GM21381 (cell line): ENCODE measurements around the gene ADGRG2.
"Not testable (repeated sequence)": the region's sequence is repeated elsewhere in the genome, so short reads cannot be mapped to it uniquely, and the experiment has no call there.

ENCODE experiments used
- ATAC-seq: cut with Tn5 transposase; IDR thresholded peaks from one replicate; pipeline ENCODE4 v1.9.1; 2021; ENCODE audit warnings: mild to moderate bottlenecking, moderate library complexity; ENCODE audit not compliant: unreplicated experiment

The ADGRG2 gene

DNA sequence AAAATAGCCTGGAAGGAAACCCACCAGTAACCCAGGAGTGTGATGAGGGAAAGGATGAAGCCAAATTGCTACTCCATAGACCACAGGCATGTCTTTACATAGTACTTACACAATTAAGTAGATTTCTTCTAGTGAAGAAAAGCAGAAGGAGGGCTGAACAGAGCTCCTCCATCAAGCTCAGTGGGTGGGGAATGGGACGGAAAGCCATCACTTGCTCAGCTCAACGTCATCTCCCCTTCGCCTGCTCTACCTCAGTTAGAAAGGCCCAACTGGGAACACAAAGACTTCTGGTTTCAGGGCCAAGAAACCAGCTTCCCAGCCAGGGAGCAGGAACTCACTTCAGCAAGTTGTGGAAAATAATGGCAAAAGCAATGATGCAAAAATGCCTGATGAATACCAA is 36.6 kb downstream of the ADGRG2 start:
- no peak for ATAC-seq

DNA sequence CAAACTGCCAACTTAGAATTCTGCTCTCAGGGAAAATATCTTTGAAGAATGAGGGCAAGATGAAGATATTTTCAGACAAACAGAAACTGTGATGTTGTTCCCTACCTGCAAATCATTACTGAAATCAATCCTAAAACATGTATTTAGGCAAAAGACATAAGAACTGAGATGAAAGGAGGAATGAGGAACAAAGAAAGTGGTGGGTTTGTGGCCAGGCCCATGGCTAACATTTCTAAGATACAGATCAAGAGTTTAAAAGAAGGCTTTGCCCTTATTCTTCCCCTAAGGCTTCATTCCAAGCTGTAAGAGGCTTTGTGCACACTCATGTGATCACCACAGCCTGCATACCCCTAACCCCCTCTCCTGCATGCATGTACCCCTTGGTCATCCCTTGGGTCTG is 46.5 kb downstream of the ADGRG2 start:
- no peak for ATAC-seq

DNA sequence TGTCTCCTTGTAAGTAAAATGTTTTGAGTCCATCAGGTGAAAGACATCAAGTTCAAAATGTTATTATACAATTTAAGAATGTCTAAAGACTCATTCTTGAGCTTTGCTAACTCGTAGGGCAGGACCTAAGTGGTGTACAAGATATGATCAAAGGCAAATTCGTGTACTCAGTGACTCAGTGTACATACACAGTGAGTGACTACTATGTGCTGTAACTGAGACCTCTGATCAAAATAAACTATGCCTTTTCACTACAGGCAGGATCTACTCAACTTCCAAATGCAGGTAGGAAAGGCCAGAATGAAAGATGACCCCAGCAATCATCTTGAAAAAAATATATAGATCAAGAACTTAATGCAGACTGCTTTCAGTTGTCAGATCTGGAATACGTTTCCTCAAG is 49.9 kb downstream of the ADGRG2 start:
- ATAC-seq: no peak

DNA sequence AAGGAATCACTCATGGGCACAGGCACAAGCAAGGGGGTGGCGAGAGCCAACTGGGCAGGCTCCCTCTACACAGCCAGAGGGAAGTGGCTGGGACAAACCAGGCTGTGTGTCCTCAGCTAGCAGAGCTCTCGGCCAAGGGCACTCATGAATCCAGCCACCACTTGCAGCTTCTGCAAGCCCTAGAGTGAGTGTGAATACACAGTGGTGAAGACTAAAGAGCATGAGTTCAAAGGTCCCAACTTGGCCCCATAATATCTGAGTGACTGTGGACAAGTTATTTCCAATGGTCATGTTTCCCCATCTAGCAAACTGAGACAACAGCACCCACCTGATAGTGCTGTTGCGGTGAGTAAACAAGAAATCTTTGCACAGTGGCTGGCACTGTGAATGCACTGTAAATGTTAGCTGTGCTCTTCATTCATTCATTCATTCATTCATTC is 51.7 kb downstream of the ADGRG2 start:
- ATAC-seq: no peak

DNA sequence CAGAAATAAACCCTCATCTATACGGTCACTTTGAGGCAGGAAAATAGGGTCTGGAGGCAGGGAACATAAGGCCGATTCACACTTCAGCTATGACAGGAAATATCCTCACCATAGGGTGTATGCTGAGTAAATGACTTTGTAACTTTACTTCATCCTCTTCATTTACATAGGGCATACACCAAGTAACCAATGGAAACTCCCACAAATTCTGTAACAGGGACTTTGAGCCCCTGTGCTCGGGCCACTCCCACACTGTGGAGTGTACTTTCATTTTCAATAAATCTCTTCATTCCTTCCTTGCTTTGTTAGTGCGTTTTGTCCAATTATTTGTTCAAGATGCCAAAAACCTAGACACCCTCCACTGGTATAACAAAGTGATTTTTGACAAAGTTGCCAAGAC is 55.3 kb downstream of the ADGRG2 start:
- not testable (repeated sequence) for ATAC-seq

DNA sequence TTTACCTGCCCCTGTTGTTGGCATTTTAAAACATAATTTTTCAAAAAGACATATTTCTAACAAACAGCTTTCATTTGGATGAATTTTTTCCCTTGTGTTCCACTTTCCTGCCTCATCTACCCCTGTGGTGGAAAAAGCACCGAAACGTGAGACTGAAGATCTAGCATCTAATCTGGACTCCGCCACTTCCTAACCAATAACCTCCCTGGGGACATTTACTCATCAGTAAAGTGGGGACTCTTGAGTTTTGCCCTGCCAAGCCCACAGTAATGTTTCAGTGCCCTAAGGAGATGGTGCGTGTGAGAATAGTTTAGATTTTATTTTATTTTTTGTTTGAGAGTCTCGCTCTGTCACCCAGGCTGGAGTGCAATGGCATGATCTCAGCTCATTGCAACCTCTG is 56.7 kb downstream of the ADGRG2 start:
- no peak for ATAC-seq

DNA sequence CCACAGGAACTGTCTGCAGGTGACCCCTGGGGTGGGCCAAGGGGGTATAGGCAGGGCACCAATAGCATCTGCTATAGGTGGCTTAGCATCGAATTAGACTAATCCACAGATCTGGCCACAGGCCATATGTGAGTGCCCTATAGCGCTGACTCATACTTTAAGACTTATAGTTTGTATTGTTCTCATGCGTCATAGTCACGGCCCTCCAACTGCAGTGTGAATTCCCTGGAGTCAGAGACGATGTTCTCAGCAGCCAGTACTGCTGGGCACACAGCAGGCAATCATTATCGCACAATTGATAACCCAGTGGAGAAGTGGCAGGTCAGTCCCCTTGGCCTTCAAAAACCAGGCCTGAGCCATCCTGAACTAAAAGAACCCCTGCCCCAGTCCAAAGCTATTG is 58.1 kb downstream of the ADGRG2 start:
- ATAC-seq: no peak

DNA sequence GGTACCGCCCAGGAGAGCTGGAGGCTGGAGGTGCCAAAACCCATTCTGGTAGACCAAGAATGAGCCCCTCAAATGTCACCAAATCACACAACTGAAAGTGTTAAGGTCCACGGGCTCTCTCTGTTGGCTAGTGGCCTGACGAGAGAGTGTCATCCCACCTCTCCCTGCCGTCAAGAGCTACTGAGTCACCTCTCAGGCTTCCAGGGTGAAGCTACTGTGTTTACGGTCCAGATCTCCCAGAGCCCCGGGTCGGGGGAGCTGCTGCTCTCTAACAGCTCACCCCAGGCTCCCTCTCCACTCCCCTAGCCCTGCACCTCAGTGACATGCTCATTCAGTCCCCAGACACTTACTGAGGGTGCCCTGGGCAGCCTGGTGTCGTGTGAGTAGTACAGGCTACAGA is 59.2 kb downstream of the ADGRG2 start:
- ATAC-seq: no peak

DNA sequence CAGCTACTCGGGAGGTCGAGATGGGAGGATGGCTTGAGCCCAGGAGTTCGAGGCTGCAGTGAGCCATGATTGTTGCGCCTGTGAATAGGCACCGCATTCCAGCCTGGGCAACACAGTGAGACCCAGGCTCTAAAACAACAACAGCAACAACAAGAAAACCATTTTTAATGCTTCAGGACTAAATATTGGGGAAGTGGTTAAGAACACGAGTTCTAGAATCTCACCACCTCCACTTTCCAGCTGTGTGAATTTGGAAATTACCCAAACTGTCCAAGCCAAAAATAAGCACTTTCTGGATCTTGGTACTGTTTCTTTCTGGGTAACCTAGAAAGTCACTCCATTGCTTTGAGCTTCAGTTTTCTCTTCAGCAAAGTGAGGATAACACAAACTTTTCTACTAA is 63.2 kb downstream of the ADGRG2 start:
- no peak for ATAC-seq

DNA sequence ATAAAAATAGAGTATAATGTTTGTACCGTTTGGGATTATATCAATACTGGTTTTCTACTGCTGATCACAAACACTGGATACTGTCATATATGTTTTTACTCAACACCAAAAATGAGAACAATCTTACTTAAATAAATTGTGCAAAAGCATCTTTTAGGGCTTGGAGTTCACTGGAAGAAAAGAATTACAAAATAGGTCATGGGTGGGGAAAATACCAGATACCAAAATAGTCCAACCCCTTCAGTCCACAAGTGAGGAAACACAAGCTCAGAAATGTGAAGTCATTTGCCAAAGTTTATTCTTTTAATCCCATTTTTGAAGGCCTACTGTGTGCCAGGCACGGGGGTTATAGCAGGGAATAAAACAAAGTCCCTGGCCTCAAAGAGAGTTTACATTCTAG is 64.4 kb downstream of the ADGRG2 start:
- no peak for ATAC-seq

DNA sequence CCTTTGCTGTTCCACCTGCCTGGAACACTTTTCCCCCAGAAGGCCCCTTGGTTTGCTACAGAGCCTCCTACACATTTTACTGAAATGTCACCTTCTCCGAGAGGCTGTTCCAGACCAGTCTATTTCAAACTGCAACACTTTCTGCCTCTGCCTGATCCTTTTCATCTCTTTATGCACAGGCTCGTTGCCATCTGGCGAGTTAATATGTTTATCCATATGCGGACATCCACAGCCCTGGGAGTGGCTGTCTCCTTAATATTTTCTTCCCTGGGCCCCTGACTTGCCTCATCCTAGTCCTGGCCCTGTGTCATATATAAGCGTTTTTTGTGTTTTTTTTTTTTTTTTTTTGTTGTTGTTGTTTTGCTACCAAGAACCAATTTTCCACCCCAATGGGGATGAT is 73.2 kb downstream of the ADGRG2 start:
- no peak for ATAC-seq

DNA sequence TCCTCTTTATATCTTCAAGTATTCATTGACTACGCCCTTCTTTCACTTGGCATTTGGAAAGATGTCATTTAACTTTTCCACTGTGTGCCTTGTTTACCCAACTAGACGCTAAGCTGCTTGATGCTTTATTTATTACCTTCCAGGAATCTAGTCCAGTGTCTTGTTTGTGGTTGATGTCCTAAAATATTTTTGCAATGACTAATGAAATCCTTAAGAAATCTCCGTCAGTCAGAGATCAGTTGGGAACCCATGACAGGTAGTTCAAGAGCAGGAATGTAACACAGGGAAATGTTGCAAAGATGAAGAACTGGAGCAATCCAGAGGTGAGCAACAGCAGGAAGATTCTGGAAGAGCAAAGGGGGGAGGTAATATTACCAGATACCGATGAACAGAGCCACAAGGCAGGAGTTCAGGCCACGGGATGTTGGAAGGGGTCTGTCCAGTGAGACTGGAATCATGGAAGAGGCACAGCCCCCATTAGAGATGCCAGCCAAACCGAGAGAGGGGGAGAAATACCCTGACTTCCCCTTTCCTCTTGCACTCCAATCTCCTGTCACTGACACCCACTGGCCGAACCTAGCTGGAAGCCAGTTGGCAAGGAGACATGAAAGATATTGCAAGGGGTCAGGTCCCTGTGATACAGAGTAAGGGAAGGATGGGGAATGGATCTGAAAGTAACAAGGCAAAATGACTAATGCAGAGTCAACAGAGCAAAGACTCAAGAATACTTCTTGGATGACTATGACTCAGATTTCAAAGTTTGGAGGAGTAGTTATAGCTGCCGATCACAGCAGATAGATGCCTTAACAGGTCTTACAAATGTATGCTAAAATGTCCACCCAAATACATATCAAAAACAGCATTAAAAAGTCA is 75.7 kb downstream of the ADGRG2 start:
- no peak for ATAC-seq

DNA sequence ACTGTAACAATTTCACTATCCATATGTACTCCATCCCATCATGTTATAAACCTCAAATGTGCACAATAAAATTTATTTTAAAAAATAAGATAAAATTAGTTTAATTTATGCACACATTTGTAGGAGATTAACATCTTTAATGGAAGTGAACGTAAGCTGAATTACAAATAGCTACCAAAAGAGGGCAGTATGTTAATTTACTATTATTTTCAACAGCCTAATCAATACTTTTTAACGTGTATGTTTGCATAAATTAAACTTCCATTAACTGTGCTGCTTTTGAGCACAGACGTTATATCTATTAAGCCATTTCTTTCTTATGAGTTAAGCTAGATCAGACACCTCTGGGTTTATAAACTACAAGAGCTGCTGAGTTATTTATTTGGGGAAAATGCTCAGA is 81.9 kb downstream of the ADGRG2 start:
- no peak for ATAC-seq

DNA sequence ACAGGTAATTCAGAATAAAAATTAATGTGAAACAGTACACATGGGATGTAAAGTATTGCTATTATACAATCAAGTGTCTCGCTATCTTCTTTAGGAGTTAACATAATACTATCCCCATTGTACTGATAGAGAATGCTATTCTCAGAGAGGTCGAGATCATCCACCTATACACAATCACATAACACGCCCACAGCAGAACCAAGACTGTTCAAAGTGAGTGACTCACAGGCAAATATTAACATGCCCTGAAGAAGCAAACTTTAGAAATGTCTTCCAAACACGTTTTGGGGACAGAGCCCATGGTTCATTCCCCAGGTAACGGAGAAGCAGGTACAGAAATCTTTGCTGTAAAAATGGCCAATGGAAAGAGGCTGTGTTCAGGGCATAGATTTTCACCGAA is 88.2 kb downstream of the ADGRG2 start:
- no peak for ATAC-seq

DNA sequence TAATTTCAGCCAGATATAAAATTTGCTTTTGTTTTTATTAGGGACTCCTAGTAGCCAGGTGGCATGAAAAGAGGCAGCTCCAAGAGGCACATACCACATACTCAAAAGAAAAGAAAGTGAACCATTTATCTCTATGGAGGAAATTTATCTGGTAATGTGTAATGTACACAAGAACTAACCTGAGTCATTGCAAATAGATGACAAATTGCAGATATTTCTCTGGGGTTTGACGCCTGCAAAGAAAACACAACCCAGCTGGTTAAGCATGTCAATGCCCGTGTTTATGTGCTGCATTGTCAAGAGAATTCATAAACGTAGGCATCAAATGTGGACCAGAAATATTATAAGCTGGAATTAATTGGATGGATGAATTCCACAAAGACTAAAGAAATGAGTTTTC is 91.5 kb downstream of the ADGRG2 start:
- no peak for ATAC-seq

DNA sequence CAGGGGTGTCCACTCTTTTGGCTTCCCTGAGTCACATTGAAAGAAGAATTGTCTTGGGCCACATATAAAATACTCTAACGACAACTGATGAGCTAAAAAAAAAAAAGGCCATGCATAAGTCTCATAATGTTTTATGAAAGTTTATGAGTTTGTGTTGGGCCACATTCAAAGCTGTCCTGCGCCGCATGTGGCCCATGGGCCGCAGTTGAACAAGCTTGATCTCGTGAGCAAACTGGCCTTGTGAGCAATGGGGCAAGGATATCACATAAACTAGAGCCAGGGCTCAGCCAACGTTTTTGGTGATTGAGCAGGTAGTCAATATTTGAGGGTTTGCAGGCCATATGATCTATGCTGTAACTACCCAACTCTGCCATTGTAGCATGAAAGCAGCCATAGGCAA is 93.7 kb downstream of the ADGRG2 start:
- no peak for ATAC-seq

DNA sequence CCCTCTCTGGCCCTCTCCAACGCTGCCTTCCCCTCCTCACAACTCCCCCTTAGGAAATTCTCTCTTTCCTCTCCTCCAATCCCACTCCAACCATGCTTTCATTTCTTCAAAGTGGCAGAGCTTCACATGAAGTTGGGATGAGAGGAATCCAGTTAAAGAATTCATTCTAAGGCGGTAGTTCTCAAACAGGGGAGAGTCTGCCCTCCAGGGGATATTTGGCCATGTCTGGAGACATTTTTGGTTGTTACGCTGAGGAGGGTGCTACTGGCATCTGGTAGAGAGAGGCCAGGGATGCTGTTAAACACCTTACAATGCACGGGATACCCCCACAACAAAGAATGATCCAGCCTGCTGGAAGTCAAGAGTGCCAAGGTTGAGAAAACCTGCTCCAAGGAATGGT is 97.9 kb downstream of the ADGRG2 start:
- no peak for ATAC-seq

DNA sequence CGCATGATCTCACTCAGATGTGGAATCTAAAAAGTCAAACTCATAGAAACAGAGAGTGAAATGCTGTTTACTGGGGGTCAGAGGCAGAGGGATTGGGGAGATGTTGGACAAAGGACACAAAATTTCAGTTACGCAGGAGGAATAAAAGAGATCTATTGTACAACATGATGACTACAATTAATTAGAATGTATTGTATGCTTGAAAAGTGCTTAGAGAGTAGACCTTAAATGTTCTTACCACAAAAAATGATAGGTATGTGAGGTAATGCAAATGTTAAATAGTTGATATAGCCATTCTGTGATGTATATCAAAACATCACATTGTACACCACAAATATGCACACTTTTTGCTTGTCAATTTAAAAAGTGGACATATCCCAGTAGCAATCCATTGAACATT is 102.3 kb downstream of the ADGRG2 start:
- no peak for ATAC-seq

DNA sequence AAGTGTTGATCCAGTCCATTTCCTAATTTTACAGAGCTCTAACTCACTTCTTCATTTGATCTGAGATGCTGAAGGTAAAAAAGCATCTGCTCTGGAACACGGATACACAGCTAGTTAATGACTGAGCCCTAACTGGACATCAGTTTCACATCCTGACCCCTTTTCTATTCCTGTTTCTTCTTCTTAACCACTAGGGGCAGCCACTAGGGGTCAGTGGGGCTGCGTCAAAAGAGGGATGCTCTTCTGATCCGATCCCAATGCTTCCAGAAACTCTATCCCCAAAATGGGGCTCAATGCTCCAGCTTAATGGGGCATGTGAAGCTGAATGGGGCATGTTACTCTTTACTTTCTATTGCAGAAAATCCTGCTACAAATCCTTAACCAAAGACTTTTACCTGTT is 105.0 kb downstream of the ADGRG2 start:
- no peak for ATAC-seq

DNA sequence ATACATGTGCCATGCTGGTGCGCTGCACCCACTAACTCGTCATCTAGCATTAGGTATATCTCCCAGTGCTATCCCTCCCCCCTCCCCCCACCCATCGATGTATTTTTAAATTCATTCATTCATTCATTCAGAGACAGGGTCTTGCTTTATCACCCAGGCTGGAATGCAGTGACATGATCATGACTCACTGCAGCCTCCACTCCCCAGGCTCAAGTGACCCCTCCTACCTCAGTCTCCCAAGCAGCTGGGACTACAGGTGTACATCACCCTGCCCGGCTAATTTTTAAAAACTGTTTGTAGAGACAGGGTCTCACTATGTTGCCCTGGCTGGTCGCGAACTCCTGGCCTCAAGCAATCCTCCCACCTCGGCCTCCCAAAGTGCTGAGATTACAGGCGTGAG is 105.7 kb downstream of the ADGRG2 start:
- not testable (repeated sequence) for ATAC-seq

DNA sequence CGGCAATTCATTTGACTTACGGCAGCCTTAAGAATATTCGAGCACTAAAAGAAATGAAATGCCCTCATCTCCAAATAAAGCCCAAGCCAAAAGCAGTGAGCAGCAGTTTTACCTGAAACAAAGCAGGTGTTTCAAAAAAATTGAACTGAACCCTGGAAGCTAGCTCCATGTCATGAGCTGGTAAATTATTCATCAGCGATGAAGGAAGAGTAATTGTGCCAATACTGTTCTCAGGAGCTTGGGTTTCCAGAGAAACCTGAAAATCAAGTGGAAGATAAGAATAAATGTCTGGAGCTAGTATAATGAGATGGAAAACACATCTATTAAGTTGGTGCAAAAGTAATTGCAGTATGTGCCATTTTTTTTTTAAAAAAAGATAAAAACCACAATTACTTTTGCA is 114.4 kb downstream of the ADGRG2 start:
- ATAC-seq: no peak

DNA sequence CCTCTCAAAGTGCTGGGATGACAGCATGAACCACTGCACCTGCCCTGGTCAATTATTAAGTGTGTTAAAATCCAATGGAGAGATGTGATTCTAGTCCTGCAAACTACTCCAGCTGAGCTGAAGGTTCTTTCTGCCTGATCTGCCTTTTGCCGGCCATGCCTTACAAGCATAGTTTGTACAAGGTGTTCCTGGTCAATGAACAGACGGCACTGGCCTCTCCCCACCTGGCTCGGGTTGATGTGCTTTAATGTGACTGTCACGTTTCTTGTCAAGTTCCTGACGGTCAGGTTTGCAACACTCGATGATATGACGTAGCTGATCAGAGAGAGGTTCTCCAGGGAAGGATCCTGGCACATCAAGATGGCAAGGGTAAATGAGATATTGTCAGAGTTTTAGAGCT is 115.3 kb downstream of the ADGRG2 start:
- no peak for ATAC-seq

DNA sequence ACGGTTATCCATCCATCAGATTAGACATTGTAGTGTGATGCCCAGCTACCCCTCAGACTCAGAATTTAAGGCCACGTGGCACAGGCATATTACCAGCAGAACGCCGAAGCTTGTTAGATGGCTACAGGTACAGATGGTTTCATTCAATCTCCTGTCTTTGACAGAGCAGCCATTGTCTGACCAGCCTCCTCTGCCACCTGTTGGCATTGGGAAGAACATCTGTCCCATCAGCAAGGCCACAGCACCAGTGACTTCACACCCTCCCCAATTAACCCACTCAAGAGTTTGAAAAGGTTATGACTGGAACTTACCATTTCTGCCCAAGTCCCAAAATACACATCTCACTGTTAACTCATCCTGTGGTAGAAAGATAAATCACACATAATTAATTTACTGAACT is 116.4 kb downstream of the ADGRG2 start:
- no peak for ATAC-seq
